ENCODE data around the gene ARHGEF39. TPM values are rescaled to one million over a fixed set of nuclear protein-coding genes. Genes with fewer than 3 reads are reported as not detected.

Gene ARHGEF39
- polyA plus RNA-seq (2013, experiment 1 of 2) = 22.9 TPM
- polyA plus RNA-seq (2013, experiment 2 of 2) = 23.5 TPM

DNA sequence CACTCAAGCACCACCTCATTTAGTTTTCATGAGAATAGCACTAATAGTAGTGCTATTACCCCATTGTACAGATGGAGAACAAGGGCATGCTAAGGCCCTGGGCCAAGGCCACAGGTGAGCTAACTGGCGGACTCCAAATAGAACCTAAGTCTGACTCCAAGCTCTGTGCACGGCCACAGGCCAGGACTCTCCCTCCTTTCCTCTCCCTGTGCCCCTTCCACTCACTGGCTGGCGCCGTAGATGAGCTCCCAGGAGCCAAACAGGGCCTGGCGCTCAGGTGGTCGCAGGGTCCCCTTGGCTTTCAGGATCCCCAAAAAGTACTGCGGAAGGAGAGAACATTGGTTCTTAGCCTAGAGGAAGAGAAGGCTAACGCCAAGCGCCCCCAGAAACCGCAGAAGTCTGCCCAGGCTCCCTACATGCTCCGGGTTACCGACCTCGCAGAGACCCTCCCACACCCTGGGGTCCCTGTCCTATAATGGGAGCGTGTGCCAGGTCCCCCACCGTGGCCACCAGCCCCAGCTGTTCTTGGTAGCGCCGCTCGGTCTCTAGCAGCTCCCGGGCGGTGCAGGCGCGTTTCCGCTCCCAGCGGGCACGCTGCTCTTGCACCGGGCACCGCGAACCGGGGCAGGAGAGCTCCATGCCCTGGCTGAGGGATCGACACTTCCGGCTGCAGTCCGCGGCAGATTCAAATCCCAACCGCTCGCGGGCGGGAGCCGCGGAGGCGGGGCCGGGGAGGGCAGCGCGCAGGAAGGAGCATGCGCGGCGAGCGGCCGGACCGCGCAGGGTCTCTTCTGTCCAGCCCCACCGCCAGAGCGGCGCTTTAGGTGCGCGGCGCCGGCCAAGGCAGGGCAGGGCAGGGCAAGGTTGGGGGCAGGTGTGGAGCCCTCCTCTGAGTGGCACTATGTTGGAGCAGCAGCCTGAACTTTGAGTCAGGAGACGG lies at the start of gene ARHGEF39:
TSS of gene ARHGEF39 (minus strand) at position 665 of the 940 bp plus-strand sequence. CDS start at position 639, 26 bp downstream.
- Histone ChIP-seq H3K9ac (ENCODE audit: low read depth, low read length, poor library complexity) (peak within 1 kb of the TSS; percentile 92), H2BK120ac (ENCODE audit: low read depth, low read length) (no peak within 1 kb of the TSS), H2BK12ac (ENCODE audit: low read length) (no peak within 1 kb of the TSS), H3K23ac (ENCODE audit: low read depth, low read length, poor library complexity) (peak within 1 kb of the TSS; percentile 86), H3K18ac (ENCODE audit: low read length) (peak within 1 kb of the TSS; percentile 98), H4K8ac (ENCODE audit: low read depth, low read length) (no peak within 1 kb of the TSS), H3K27ac (replicated peaks; ENCODE audit: low read length) (no peak within 1 kb of the TSS), H3K27me3 (ENCODE audit: control insufficient read depth in 3 of 3, insufficient read depth in 3 of 3, low read depth in 1 of 3, low read length in 3 of 3) (peaks cover 0 to 4% (median 0%) of the 10 kb centered on the region in 3 experiments), H2AFZ (ENCODE audit: low read length) (peak within 1 kb of the TSS; percentile 94), H3K4me3 (ENCODE audit: low read length in 2 of 2) (peak within 1 kb of the TSS; percentile 76 to 94), H3K14ac (ENCODE audit: low read length) (no peak within 1 kb of the TSS), H2BK15ac (ENCODE audit: low read length) (peak within 1 kb of the TSS; percentile 11), H3K4me2 (ENCODE audit: insufficient read depth, low read length, poor library complexity, severe bottlenecking) (peak within 1 kb of the TSS; percentile 75), H2AK5ac (ENCODE audit: low read depth, low read length) (peak within 1 kb of the TSS; percentile 94), H4K91ac (ENCODE audit: low read depth, low read length, poor library complexity) (no peak within 1 kb of the TSS), H3K4ac (ENCODE audit: low read length) (no peak within 1 kb of the TSS), H3K4me1 (ENCODE audit: control insufficient read depth in 2 of 2, insufficient read depth in 1 of 2, low read depth in 1 of 2, low read length in 2 of 2) (peaks cover 5 to 13% of the 10 kb centered on the region in 2 donors), H2BK5ac (ENCODE audit: low read length) (no peak within 1 kb of the TSS), H3K36me3 (replicated peaks in 1 of 2; ENCODE audit: control insufficient read depth in 2 of 2, insufficient read depth in 2 of 2, low read length in 2 of 2) (peaks cover 27 to 39% of the 10 kb centered on the region in 2 donors), H3K79me1 (ENCODE audit: low read depth, low read length) (peaks cover 8% of the 10 kb centered on the region), H3K9me3 (replicated peaks in 1 of 2; ENCODE audit: control insufficient read depth in 2 of 2, insufficient read depth in 1 of 2, low read depth in 1 of 2, low read length in 2 of 2) (peaks cover 0 to 3% of the 10 kb centered on the region in 2 donors)
- peak; percentile 75 for DNase-seq (ENCODE audit: low spot score)
- no CpG with 5 or more reads among the region's 58 CpGs for WGBS, 2 donors (ENCODE audit: extremely low coverage in 2 of 2, insufficient read length in 2 of 2, insufficient replicate concordance in 1 of 2)

- Histone ChIP-seq H3K36me3 (replicated peaks in 1 of 2; ENCODE audit: control insufficient read depth in 2 of 2, insufficient read depth in 2 of 2, low read length in 2 of 2) (peaks cover 75 to 94% of the 10 kb centered on the region in 2 donors), H2AK5ac (ENCODE audit: low read depth, low read length) (no peak overlapping the region), H3K14ac (ENCODE audit: low read length) (no peak overlapping the region), H3K4me3 (ENCODE audit: low read length in 2 of 2) (no peak overlapping the region), H3K18ac (ENCODE audit: low read length) (no peak overlapping the region), H4K8ac (ENCODE audit: low read depth, low read length) (no peak overlapping the region), H4K91ac (ENCODE audit: low read depth, low read length, poor library complexity) (no peak overlapping the region), H3K4ac (ENCODE audit: low read length) (no peak overlapping the region), H3K79me1 (ENCODE audit: low read depth, low read length) (peaks cover 2% of the 10 kb centered on the region), H2BK15ac (ENCODE audit: low read length) (no peak overlapping the region), H3K4me2 (ENCODE audit: insufficient read depth, low read length, poor library complexity, severe bottlenecking) (no peak overlapping the region), H3K9me3 (replicated peaks in 1 of 2; ENCODE audit: control insufficient read depth in 2 of 2, insufficient read depth in 1 of 2, low read depth in 1 of 2, low read length in 2 of 2) (no peaks in the 10 kb centered on the region), H3K27ac (replicated peaks; ENCODE audit: low read length) (no peak overlapping the region), H2AFZ (ENCODE audit: low read length) (no peak overlapping the region), H2BK120ac (ENCODE audit: low read depth, low read length) (no peak overlapping the region), H3K4me1 (ENCODE audit: control insufficient read depth in 2 of 2, insufficient read depth in 1 of 2, low read depth in 1 of 2, low read length in 2 of 2) (no peaks in the 10 kb centered on the region), H3K27me3 (ENCODE audit: control insufficient read depth in 3 of 3, insufficient read depth in 3 of 3, low read depth in 1 of 3, low read length in 3 of 3) (no peaks in the 10 kb centered on the region), H3K23ac (ENCODE audit: low read depth, low read length, poor library complexity) (no peak overlapping the region), H2BK5ac (ENCODE audit: low read length) (no peak overlapping the region), H3K9ac (ENCODE audit: low read depth, low read length, poor library complexity) (no peak overlapping the region), H2BK12ac (ENCODE audit: low read length) (no peak overlapping the region)
- DNase-seq (ENCODE audit: low spot score) = no peak
- no CpG with 5 or more reads among the region's 6 CpGs for WGBS, 2 donors (ENCODE audit: extremely low coverage in 2 of 2, insufficient read length in 2 of 2, insufficient replicate concordance in 1 of 2)
Measured at GRCh38 chr9:35714123-35714522, 49.1 kb upstream of the ARHGEF39 start.

DNA sequence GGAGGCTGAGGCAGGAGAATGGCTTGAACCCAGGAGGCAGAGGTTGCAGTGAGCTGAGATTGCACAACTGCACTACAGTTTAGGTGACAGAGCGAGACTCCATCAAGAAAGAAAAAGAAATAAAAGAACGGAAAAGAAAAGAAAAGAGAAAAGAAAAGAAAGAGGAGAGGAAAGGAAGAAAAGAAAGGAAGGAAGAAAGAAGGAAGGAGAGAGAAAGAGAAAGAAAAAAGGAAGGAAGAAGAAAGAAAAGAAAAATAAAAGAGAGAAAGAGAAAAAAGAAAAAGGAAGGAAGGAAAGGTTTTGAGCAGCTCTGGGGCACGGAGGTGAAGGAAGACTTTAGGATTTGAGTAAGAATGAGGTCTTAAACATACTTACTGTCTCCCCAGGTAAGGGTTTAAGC lies 48.6 kb upstream of the ARHGEF39 start:
- Histone ChIP-seq H4K8ac (ENCODE audit: low read depth, low read length) (no peak overlapping the region), H3K27me3 (ENCODE audit: control insufficient read depth in 3 of 3, insufficient read depth in 3 of 3, low read depth in 1 of 3, low read length in 3 of 3) (no peaks in the 10 kb centered on the region), H4K91ac (ENCODE audit: low read depth, low read length, poor library complexity) (no peak overlapping the region), H3K27ac (replicated peaks; ENCODE audit: low read length) (no peak overlapping the region), H3K36me3 (replicated peaks in 1 of 2; ENCODE audit: control insufficient read depth in 2 of 2, insufficient read depth in 2 of 2, low read length in 2 of 2) (peaks cover 70 to 94% of the 10 kb centered on the region in 2 donors), H3K4me3 (ENCODE audit: low read length in 2 of 2) (no peak overlapping the region), H2BK12ac (ENCODE audit: low read length) (no peak overlapping the region), H3K4me2 (ENCODE audit: insufficient read depth, low read length, poor library complexity, severe bottlenecking) (no peak overlapping the region), H3K9me3 (replicated peaks in 1 of 2; ENCODE audit: control insufficient read depth in 2 of 2, insufficient read depth in 1 of 2, low read depth in 1 of 2, low read length in 2 of 2) (no peaks in the 10 kb centered on the region), H3K14ac (ENCODE audit: low read length) (no peak overlapping the region), H2BK15ac (ENCODE audit: low read length) (no peak overlapping the region), H3K79me1 (ENCODE audit: low read depth, low read length) (peaks cover 2% of the 10 kb centered on the region), H3K4me1 (ENCODE audit: control insufficient read depth in 2 of 2, insufficient read depth in 1 of 2, low read depth in 1 of 2, low read length in 2 of 2) (no peaks in the 10 kb centered on the region), H3K18ac (ENCODE audit: low read length) (no peak overlapping the region), H2BK120ac (ENCODE audit: low read depth, low read length) (no peak overlapping the region), H3K4ac (ENCODE audit: low read length) (no peak overlapping the region), H3K9ac (ENCODE audit: low read depth, low read length, poor library complexity) (no peak overlapping the region), H2BK5ac (ENCODE audit: low read length) (no peak overlapping the region), H3K23ac (ENCODE audit: low read depth, low read length, poor library complexity) (no peak overlapping the region), H2AK5ac (ENCODE audit: low read depth, low read length) (no peak overlapping the region), H2AFZ (ENCODE audit: low read length) (no peak overlapping the region)
- whole genome bisulfite sequencing, 2 donors (ENCODE audit: extremely low coverage in 2 of 2, insufficient read length in 2 of 2, insufficient replicate concordance in 1 of 2) = no CpG with 5 or more reads among the region's 3 CpGs
- DNase-seq (ENCODE audit: low spot score) = no peak

DNA sequence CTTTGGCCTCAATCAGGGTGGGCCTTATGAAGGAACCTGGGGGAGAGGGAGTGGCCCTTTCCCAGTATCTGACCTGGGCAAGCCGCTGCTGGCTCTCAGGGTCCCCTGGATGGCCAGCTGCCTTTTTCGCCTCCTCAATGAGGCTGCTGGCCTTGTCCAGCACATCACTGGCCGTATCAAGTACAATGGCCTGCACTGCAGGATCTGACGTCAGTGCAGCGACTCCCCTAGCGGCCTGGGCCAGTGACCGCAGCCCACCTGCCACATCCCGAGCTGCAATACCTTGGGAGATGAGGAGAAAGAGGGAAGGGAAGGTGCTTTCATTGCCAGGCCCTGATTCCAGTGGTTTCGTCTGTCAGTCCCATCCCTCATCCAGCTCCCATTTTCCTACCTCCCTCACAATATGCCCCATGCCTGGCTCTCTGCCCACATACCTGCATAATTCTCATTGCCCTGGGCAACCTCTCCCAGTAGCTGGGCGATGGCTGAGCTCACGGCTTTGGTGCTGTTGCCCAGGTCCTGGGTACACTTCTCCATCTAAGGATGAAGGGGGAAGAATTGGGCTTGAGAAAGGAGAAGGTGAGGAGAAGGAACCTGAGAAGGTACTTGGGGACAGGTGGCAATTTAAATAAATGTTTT lies 47.9 kb upstream of the ARHGEF39 start:
- Histone ChIP-seq H3K27me3 (ENCODE audit: control insufficient read depth in 3 of 3, insufficient read depth in 3 of 3, low read depth in 1 of 3, low read length in 3 of 3) (no peaks in the 10 kb centered on the region), H3K79me1 (ENCODE audit: low read depth, low read length) (peaks cover 2% of the 10 kb centered on the region), H3K18ac (ENCODE audit: low read length) (no peak overlapping the region), H3K9ac (ENCODE audit: low read depth, low read length, poor library complexity) (no peak overlapping the region), H3K14ac (ENCODE audit: low read length) (no peak overlapping the region), H2BK12ac (ENCODE audit: low read length) (no peak overlapping the region), H4K91ac (ENCODE audit: low read depth, low read length, poor library complexity) (no peak overlapping the region), H4K8ac (ENCODE audit: low read depth, low read length) (no peak overlapping the region), H2BK120ac (ENCODE audit: low read depth, low read length) (no peak overlapping the region), H3K4me1 (ENCODE audit: control insufficient read depth in 2 of 2, insufficient read depth in 1 of 2, low read depth in 1 of 2, low read length in 2 of 2) (no peaks in the 10 kb centered on the region), H3K27ac (replicated peaks; ENCODE audit: low read length) (no peak overlapping the region), H3K4me2 (ENCODE audit: insufficient read depth, low read length, poor library complexity, severe bottlenecking) (no peak overlapping the region), H3K36me3 (replicated peaks in 1 of 2; ENCODE audit: control insufficient read depth in 2 of 2, insufficient read depth in 2 of 2, low read length in 2 of 2) (peaks cover 69 to 94% of the 10 kb centered on the region in 2 donors), H2BK15ac (ENCODE audit: low read length) (no peak overlapping the region), H3K4me3 (ENCODE audit: low read length in 2 of 2) (no peak overlapping the region), H3K9me3 (replicated peaks in 1 of 2; ENCODE audit: control insufficient read depth in 2 of 2, insufficient read depth in 1 of 2, low read depth in 1 of 2, low read length in 2 of 2) (no peaks in the 10 kb centered on the region), H3K23ac (ENCODE audit: low read depth, low read length, poor library complexity) (no peak overlapping the region), H3K4ac (ENCODE audit: low read length) (no peak overlapping the region), H2BK5ac (ENCODE audit: low read length) (no peak overlapping the region), H2AK5ac (ENCODE audit: low read depth, low read length) (no peak overlapping the region), H2AFZ (ENCODE audit: low read length) (no peak overlapping the region)
- WGBS, 2 donors (ENCODE audit: extremely low coverage in 2 of 2, insufficient read length in 2 of 2, insufficient replicate concordance in 1 of 2) = no CpG with 5 or more reads among the region's 11 CpGs
- no peak for DNase-seq (ENCODE audit: low spot score)

All from neuronal stem cell (in vitro differentiated cells).